AG09309 (cell line): ENCODE measurements around the gene GAL3ST2.

Source experiments
- DNase-seq: peaks from one replicate; pipeline ENCODE4 v3.0.0-alpha.2; 2010; ENCODE audit warnings: low read depth
- H3K4me3 ChIP-seq: 2 replicates; pipeline ENCODE4 v1.5.1; 2011; ENCODE audit warnings: mild to moderate bottlenecking, low read depth, low read length, moderate library complexity; ENCODE audit not compliant: control insufficient read depth
- TF ChIP-seq, protein P1 (sequence below): IDR thresholded peaks from 2 replicates; pipeline ENCODE4 v1.5.1; 2011; ENCODE audit warnings: mild to moderate bottlenecking, low read depth, low read length, inconsistent platforms; ENCODE audit not compliant: insufficient read depth, control insufficient read depth; ENCODE audit errors: missing control alignments

Gene GAL3ST2

DNA sequence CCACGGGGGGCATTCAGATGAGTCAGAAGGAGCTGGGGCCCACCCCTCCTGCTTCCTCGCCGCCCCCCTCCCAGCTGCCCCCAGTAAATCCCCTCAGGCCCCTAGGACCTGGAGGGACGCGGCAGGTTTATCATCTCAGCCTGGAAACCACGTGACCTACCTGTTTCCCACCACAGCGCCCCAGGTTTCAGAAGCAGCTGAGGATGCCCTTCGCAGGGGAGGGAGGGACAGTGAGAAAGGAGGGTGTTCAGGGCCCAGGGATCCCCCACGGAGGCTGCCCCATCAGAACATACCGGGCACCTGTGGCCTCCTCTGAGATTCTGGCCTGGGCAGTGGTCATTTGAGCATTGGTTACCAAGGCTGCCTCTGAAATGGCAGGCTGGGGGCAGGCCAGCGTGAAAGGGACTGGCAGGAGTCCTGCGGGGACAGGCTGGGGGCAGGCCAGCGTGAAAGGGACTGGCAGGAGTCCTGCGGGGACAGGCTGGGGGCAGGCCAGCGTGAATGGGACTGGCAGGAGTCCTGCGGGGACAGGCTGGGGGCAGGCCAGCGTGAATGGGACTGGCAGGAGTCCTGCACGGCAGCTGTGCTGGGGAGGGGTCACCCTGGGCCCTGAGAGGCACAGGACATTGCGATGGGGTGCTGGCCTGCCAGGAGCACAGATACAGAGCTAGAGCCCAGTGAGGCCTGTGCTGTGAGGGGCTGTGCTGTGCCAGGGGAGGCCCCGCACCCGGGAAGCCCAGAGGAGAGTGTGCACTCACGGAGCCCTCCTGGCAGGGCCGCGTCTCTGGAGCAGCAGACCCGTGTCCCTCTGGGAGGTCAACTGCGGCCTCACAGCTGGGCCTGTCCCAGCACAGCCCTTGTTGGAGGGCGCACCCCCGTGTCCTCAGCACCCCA is 33.9 kb downstream of the GAL3ST2 start:
- TF ChIP-seq, protein P1, sequence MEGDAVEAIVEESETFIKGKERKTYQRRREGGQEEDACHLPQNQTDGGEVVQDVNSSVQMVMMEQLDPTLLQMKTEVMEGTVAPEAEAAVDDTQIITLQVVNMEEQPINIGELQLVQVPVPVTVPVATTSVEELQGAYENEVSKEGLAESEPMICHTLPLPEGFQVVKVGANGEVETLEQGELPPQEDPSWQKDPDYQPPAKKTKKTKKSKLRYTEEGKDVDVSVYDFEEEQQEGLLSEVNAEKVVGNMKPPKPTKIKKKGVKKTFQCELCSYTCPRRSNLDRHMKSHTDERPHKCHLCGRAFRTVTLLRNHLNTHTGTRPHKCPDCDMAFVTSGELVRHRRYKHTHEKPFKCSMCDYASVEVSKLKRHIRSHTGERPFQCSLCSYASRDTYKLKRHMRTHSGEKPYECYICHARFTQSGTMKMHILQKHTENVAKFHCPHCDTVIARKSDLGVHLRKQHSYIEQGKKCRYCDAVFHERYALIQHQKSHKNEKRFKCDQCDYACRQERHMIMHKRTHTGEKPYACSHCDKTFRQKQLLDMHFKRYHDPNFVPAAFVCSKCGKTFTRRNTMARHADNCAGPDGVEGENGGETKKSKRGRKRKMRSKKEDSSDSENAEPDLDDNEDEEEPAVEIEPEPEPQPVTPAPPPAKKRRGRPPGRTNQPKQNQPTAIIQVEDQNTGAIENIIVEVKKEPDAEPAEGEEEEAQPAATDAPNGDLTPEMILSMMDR, result no peak
- no peak overlapping the region for H3K4me3 ChIP-seq
- DNase-seq, result no peak

DNA sequence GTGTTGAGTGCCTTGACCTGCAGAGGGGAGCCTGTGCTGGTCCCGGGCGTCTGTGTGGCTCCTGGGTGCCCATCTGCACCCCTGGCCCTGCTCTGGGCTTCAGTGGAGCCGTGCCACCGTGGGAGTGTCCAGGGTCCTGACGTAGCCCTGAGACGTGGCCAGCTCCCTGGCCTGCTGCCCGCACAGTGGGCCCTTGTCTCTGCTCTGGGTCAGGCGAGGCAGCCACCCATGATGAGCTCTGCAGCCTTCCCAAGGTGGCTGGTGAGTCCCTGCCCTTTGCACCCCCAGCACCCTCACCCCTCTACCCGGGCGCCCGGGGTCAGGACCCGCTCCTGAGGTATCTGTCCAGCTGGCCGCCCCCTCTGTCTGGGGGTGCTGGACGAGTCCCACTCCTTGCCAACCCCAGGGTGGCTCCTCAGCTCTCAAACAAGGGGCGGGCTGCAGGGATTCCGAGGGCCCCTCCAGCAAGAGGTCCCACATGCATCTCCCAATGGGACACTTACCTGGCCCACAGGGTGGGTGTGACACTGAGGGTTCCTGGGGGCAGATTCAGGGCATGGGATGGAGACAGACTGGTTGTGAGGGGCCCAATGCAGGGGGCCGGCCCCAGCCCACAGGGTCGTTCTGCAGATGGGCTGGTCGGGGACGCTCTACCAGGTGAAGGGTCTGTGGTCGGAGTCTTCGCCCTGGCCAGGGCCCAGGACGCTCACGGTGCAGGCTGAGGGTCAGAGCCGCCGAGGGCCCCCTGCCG is 34.8 kb downstream of the GAL3ST2 start:
- H3K4me3 ChIP-seq, result no peak overlapping the region
- no peak for DNase-seq
- TF ChIP-seq, protein P1, result no peak

DNA sequence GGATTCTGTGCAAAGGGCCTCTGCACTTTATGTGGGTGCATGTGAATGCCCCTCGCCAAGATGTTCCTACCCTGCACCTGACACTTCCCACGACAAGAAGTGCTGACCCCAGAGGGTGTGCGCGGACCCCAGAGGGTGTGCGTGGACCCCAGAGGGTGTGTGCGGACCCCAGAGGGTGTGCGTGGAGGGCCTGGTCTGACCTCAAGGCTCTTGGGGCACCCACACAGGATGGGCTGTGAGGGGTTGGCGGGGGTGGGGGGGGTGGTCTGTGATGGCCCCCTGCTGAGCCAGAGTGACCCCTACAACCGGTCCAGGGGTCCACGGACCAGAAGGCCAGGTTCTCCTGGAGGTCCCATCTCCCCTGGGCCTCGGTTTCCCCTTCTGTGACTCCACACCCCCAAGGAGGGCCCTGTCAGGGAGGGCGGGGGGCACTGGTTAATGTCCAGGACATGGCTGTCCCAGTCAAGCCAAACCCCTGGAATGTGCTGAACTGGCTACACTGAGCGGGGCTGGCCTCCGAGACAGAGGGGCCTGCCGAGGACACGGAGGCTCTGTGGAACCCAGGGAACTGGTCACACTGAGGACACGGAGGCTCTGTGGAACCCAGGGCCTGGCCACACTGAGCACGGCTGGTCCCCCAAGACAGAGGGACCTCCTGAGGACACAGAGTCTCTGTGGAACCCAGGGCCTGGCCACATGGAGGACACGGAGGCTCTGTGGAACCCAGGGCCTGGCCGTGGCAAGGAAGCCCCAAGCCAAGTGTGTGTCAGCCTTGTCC is 35.5 kb downstream of the GAL3ST2 start:
- no peak for DNase-seq

DNA sequence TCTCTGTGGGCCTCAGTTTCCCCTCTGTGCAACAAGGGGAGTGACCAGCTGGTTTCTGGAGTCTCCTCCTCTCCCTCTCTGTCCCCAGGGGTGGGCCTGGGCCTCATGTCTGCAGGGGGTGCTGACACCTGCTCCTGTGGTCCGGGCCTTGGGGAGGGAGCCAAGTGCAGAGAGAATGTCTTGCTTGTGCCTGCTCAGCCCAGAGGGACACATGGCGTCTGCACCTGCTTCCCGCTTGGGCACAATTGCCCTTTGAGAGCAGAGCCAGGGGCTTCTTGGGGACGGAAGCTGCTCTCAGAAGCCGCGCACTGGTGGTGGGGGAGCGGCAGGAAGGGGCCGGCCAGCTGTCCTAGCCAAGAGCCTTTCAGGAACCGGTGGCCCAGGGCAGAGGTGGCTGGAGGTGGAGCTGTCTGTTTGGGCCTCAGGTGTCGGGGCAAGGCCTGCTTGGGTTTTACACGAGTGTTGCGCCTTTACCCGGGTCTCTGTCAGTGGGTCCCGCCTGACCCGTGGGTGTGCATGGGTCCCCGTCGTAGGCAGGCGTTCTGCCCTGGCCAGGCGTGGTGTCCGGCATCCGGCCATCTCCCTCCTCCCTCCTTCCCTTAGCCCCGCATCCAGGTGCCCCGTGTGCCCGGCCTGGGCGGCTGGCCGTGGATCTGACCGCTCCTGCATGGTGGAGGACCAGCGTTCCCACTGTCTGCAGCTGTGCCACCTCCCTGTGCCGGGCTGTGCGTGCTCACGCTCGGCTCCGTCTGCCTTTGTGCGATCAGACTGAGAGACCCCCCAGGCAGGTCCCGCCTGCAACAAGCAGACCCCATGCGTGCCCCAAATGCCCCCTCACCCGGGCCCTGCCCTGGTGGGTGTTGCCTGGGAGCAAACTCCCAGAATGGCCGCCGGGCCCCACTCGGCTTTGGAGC is 36.4 kb downstream of the GAL3ST2 start:
- no peak overlapping the region for H3K4me3 ChIP-seq
- TF ChIP-seq, protein P1, result no peak
- DNase-seq, result no peak

More for the DNA sequence above, 35.5 kb downstream of the GAL3ST2 start:
- H3K4me3 ChIP-seq, result no peak overlapping the region
- TF ChIP-seq, protein P1, result no peak

DNA sequence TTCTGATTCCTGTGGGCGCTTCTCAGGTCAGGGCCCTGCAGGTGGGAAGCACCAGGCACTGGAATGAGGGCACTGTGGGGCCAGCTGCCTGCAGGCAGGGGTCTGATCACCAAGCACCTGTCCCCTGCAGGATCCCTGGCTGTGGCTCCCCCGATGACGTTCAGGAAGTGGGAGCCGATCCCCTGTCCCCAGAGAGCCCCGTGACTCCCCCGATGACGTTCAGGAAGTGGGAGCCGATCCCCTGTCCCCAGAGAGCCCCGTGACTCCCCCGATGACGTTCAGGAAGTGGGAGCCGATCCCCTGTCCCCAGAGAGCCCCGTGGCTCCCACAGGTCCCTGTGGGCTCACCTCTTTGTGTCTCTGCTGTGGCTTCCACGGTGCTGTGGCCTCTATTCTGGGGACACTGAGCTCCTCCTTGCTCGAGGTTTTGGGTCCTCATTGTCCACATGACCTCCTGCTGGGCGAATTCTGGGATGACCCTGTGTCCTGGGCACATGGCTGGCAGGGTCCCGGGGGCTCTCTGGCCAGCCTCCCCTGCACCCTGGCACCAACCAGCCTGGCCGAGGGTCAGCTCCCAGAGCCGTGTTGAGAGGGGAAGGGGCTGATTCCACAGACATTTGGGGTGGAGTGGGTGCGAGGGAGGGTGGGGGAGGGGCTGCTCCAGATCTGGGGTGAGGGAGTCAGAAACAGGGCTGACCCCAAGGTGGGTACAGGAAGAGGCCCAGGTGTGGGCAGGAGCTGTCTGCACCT is 37.2 kb downstream of the GAL3ST2 start:
- TF ChIP-seq, protein P1, result no peak
- no peak for DNase-seq
- H3K4me3 ChIP-seq, result no peak overlapping the region

DNA sequence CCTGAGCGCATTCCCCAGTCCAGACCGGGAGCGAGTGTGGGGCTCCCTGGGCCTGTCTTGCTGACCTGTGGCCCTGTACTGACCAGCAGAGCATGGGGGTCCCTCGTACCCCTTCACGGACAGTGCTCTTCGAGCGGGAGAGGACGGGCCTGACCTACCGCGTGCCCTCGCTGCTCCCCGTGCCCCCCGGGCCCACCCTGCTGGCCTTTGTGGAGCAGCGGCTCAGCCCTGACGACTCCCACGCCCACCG is 37.7 kb downstream of the GAL3ST2 start:
- TF ChIP-seq, protein P1, result no peak
- no peak overlapping the region for H3K4me3 ChIP-seq
- DNase-seq, result no peak
